GM19324 (cell line): ENCODE results near the gene ANAPC2.

ENCODE experiments used
- ATAC-seq: cut with Tn5 transposase; IDR thresholded peaks from one replicate; pipeline ENCODE4 v1.9.1; 2021; ENCODE audit warnings: mild to moderate bottlenecking, moderate library complexity; ENCODE audit not compliant: unreplicated experiment, low FRiP score

The ANAPC2 gene

GRCh38 chr9:137188490-137189296, at the start of gene ANAPC2, which contains the start of gene SSNA1:
ANAPC2 (minus strand) TSS chr9:137188560; CDS start chr9:137188532, 28 bp downstream.
SSNA1 (plus strand) TSS chr9:137188676; CDS start chr9:137188727, 51 bp downstream.
- ATAC-seq, result peak; percentile 86

GRCh38 chr9:137236936-137237421, 48.6 kb upstream of the ANAPC2 start:
- ATAC-seq, result no peak

- no peak for ATAC-seq
Measured at GRCh38 chr9:137236238-137236935, 48.0 kb upstream of the ANAPC2 start.

- no peak for ATAC-seq
Measured at GRCh38 chr9:137235424-137236237, 47.3 kb upstream of the ANAPC2 start.

GRCh38 chr9:137234758-137235423, 46.5 kb upstream of the ANAPC2 start:
- no peak for ATAC-seq

GRCh38 chr9:137234055-137234697, 45.8 kb upstream of the ANAPC2 start:
- no peak for ATAC-seq

GRCh38 chr9:137233143-137233980, 45.0 kb upstream of the ANAPC2 start:
- no peak for ATAC-seq

- ATAC-seq, result no peak
Measured at GRCh38 chr9:137232510-137232909, 44.1 kb upstream of the ANAPC2 start.

- ATAC-seq, result no peak
Measured at GRCh38 chr9:137232101-137232500, 43.7 kb upstream of the ANAPC2 start.

- no peak for ATAC-seq
Measured at GRCh38 chr9:137231372-137232039, 43.1 kb upstream of the ANAPC2 start.

- no peak for ATAC-seq
Measured at GRCh38 chr9:137230705-137231371, 42.5 kb upstream of the ANAPC2 start, which contains the start of gene SLC34A3. SLC34A3 (plus strand) TSS chr9:137230901; CDS start chr9:137231703, 802 bp downstream.

GRCh38 chr9:137229903-137230704, 41.7 kb upstream of the ANAPC2 start:
- ATAC-seq, result no peak

- ATAC-seq, result no peak
Measured at GRCh38 chr9:137228968-137229896, 40.9 kb upstream of the ANAPC2 start.

GRCh38 chr9:137228506-137228967, 40.2 kb upstream of the ANAPC2 start:
- no peak for ATAC-seq

GRCh38 chr9:137227853-137228505, 39.6 kb upstream of the ANAPC2 start:
- ATAC-seq, result no peak
